ENCODE measurements around the gene KRT39.

KRT39 gene

GRCh38 chr17:40950176-40950575 lies 16.6 kb downstream of the KRT39 start:
- Histone ChIP-seq H3K9ac (ENCODE audit: low read depth, low read length) (no peak overlapping the region), H3K4me3 (ENCODE audit: low read depth in 1 of 2, low read length in 2 of 2) (no peak overlapping the region), H3K79me2 (ENCODE audit: insufficient read depth, low read length) (no peaks in the 10 kb centered on the region), H3K27ac (ENCODE audit: low read length) (no peak overlapping the region), H3K4me1 (ENCODE audit: insufficient read depth, low read length) (no peaks in the 10 kb centered on the region), H2AFZ (ENCODE audit: low read depth, low read length) (no peak overlapping the region), H3K9me3 (ENCODE audit: insufficient read depth, low read length, severe bottlenecking) (no peaks in the 10 kb centered on the region), H3K36me3 (ENCODE audit: insufficient read depth, low read length) (no peaks in the 10 kb centered on the region), H4K20me1 (ENCODE audit: insufficient read depth, low read length) (peaks cover 2% of the 10 kb centered on the region; the same call in 1 of the 2 replicates), H3K4me2 (ENCODE audit: insufficient read depth, low read length) (no peak overlapping the region), H3K27me3 (ENCODE audit: insufficient read depth, low read length, poor library complexity) (peaks cover 35% of the 10 kb centered on the region)
- no peak for TF ChIP-seq EZH2 (IDR thresholded peaks at IDR 0.05; ENCODE audit: borderline replicate concordance, low read depth, low read length, severe bottlenecking)
- no peak for TF ChIP-seq CTCF (IDR thresholded peaks at IDR 0.05; ENCODE audit: borderline replicate concordance, extremely low read depth, low read length, poor library complexity, severe bottlenecking)
- ATAC-seq (ENCODE audit: insufficient read depth, low read depth) (no peak), DNase-seq (no peak)

GRCh38 chr17:40949418-40949817 lies 17.3 kb downstream of the KRT39 start:
- ATAC-seq (ENCODE audit: insufficient read depth, low read depth) = no peak
- peaks cover 2% of the 10 kb centered on the region; the same call in 1 of the 2 replicates for H4K20me1 ChIP-seq (ENCODE audit: insufficient read depth, low read length)
- H3K36me3 ChIP-seq (ENCODE audit: insufficient read depth, low read length) = no peaks in the 10 kb centered on the region
- H3K27me3 ChIP-seq (ENCODE audit: insufficient read depth, low read length, poor library complexity) = peaks cover 34% of the 10 kb centered on the region
- no peak overlapping the region for H3K4me2 ChIP-seq (ENCODE audit: insufficient read depth, low read length)
- H3K27ac ChIP-seq (ENCODE audit: low read length) = no peak overlapping the region
- H3K79me2 ChIP-seq (ENCODE audit: insufficient read depth, low read length) = no peaks in the 10 kb centered on the region
- TF ChIP-seq EZH2 (IDR thresholded peaks at IDR 0.05; ENCODE audit: borderline replicate concordance, low read depth, low read length, severe bottlenecking) (no peak), CTCF (IDR thresholded peaks at IDR 0.05; ENCODE audit: borderline replicate concordance, extremely low read depth, low read length, poor library complexity, severe bottlenecking) (no peak)
- DNase-seq = no peak
- no peaks in the 10 kb centered on the region for H3K4me1 ChIP-seq (ENCODE audit: insufficient read depth, low read length)
- H3K9me3 ChIP-seq (ENCODE audit: insufficient read depth, low read length, severe bottlenecking) = no peaks in the 10 kb centered on the region
- no peak overlapping the region for H3K9ac ChIP-seq (ENCODE audit: low read depth, low read length)
- no peak overlapping the region for H2AFZ ChIP-seq (ENCODE audit: low read depth, low read length)
- H3K4me3 ChIP-seq (ENCODE audit: low read depth in 1 of 2, low read length in 2 of 2) = no peak overlapping the region

GRCh38 chr17:40947929-40948328 lies 18.8 kb downstream of the KRT39 start:
- Histone ChIP-seq H3K36me3 (ENCODE audit: insufficient read depth, low read length) (no peaks in the 10 kb centered on the region), H3K27ac (ENCODE audit: low read length) (no peak overlapping the region), H3K4me3 (ENCODE audit: low read depth in 1 of 2, low read length in 2 of 2) (no peak overlapping the region), H4K20me1 (ENCODE audit: insufficient read depth, low read length) (peaks cover 2% of the 10 kb centered on the region; the same call in 1 of the 2 replicates), H3K79me2 (ENCODE audit: insufficient read depth, low read length) (no peaks in the 10 kb centered on the region), H3K9ac (ENCODE audit: low read depth, low read length) (no peak overlapping the region), H3K9me3 (ENCODE audit: insufficient read depth, low read length, severe bottlenecking) (no peaks in the 10 kb centered on the region), H2AFZ (ENCODE audit: low read depth, low read length) (no peak overlapping the region), H3K4me2 (ENCODE audit: insufficient read depth, low read length) (no peak overlapping the region), H3K4me1 (ENCODE audit: insufficient read depth, low read length) (no peaks in the 10 kb centered on the region), H3K27me3 (ENCODE audit: insufficient read depth, low read length, poor library complexity) (peaks cover 38% of the 10 kb centered on the region)
- ATAC-seq (ENCODE audit: insufficient read depth, low read depth) = no peak
- TF ChIP-seq EZH2 (IDR thresholded peaks at IDR 0.05; ENCODE audit: borderline replicate concordance, low read depth, low read length, severe bottlenecking) (no peak), CTCF (IDR thresholded peaks at IDR 0.05; ENCODE audit: borderline replicate concordance, extremely low read depth, low read length, poor library complexity, severe bottlenecking) (no peak)
- DNase-seq = no peak

- no peak for TF ChIP-seq CTCF (IDR thresholded peaks at IDR 0.05; ENCODE audit: borderline replicate concordance, extremely low read depth, low read length, poor library complexity, severe bottlenecking)
- TF ChIP-seq EZH2 (IDR thresholded peaks at IDR 0.05; ENCODE audit: borderline replicate concordance, low read depth, low read length, severe bottlenecking) = no peak
These were observed 21.3 kb downstream of the KRT39 start for GRCh38 chr17:40945414-40945813.

More at GRCh38 chr17:40945414-40945813, 21.3 kb downstream of the KRT39 start:
- Histone ChIP-seq H3K79me2 (ENCODE audit: insufficient read depth, low read length) (no peaks in the 10 kb centered on the region), H3K36me3 (ENCODE audit: insufficient read depth, low read length) (no peaks in the 10 kb centered on the region), H3K27me3 (ENCODE audit: insufficient read depth, low read length, poor library complexity) (peaks cover 37% of the 10 kb centered on the region), H3K4me1 (ENCODE audit: insufficient read depth, low read length) (no peaks in the 10 kb centered on the region), H3K9me3 (ENCODE audit: insufficient read depth, low read length, severe bottlenecking) (no peaks in the 10 kb centered on the region), H4K20me1 (ENCODE audit: insufficient read depth, low read length) (peaks cover 2% of the 10 kb centered on the region; the same call in 1 of the 2 replicates), H2AFZ (ENCODE audit: low read depth, low read length) (no peak overlapping the region), H3K27ac (ENCODE audit: low read length) (no peak overlapping the region), H3K9ac (ENCODE audit: low read depth, low read length) (no peak overlapping the region), H3K4me3 (ENCODE audit: low read depth in 1 of 2, low read length in 2 of 2) (no peak overlapping the region), H3K4me2 (ENCODE audit: insufficient read depth, low read length) (no peak overlapping the region)
- ATAC-seq (ENCODE audit: insufficient read depth, low read depth) = no peak
- DNase-seq = no peak

Measured in DND-41 (cell line).